H1 (cell line): ENCODE data around the gene NUMB. TPM values are rescaled to one million over a fixed set of nuclear protein-coding genes. Genes with fewer than 3 reads are reported as not detected.

Experiments used
- ATF2 ChIP-seq: IDR thresholded peaks from 2 replicates; pipeline ENCODE4 v1.6.1; 2012; ENCODE audit warnings: low read length, inconsistent platforms
- EZH2 ChIP-seq: fragments of 200-600 bp; sonication (generic); IDR thresholded peaks from 2 replicates; pipeline ENCODE4 v1.7.1; 2012; ENCODE audit warnings: low read depth, mild to moderate bottlenecking, moderate library complexity, low read length, inconsistent platforms; ENCODE audit not compliant: severe bottlenecking
- JUN ChIP-seq: IDR thresholded peaks from 2 replicates; pipeline ENCODE4 v1.6.1; 2011; ENCODE audit warnings: low read depth, mild to moderate bottlenecking, improper control_type of control experiment, low read length
- KDM1A ChIP-seq: fragments of 200-600, 300-600 bp; sonication (generic); IDR thresholded peaks from 2 replicates; pipeline ENCODE4 v1.7.1; 2016; ENCODE audit warnings: mild to moderate bottlenecking, low read length, borderline replicate concordance
- KDM4A ChIP-seq: IDR thresholded peaks from one replicate; pipeline ENCODE4 v1.7.1; 2012; ENCODE audit warnings: low read depth, mild to moderate bottlenecking, moderate library complexity, low read length, inconsistent platforms; ENCODE audit not compliant: severe bottlenecking
- NRF1 ChIP-seq: IDR thresholded peaks from 2 replicates; pipeline ENCODE4 v1.6.1; 2011; ENCODE audit warnings: mild to moderate bottlenecking, low read depth, low read length, improper control_type of control experiment
- SIRT6 ChIP-seq: IDR thresholded peaks from one replicate; pipeline ENCODE4 v1.7.1; 2012; ENCODE audit warnings: low read length, inconsistent platforms
- SP2 ChIP-seq: IDR thresholded peaks from 2 replicates; pipeline ENCODE4 v1.6.1; 2012; ENCODE audit warnings: mild to moderate bottlenecking, low read length, inconsistent platforms
- SRF ChIP-seq: IDR thresholded peaks from 2 replicates; pipeline ENCODE4 v1.6.1; 2011; ENCODE audit warnings: mild to moderate bottlenecking, low read depth, low read length, moderate library complexity
- polyA plus RNA-seq, 7 experiments: library from polyadenylated mRNA; depleted of rRNA in 3 of 7; stranded (reverse) in 5 of 7; unstranded in 2 of 7; fragments of >200 nt in 5 of 7; fragments of 200-250 nt in 2 of 7; gene quantifications; 1 replicate in 5 of 7; 2 replicates in 1 of 7; 4 replicates in 1 of 7; pipeline versions ENCODE4 v1.2.1 to v1.2.3, GENCODE V29; 2011 to 2013; ENCODE audit warnings: missing spikeins in 2 of 7, mixed read lengths in 2 of 7
- total RNA-seq: library from RNA; stranded (reverse); fragmentation: NEBNext Ultra II Directional; extraction: Animal tissue kit (Norgen Biotek cat#: 25700); gene quantifications from 2 replicates; pipeline ENCODE4 v1.2.1, GENCODE V29; 2021

NUMB gene
- total and polyA plus RNA-seq, 2 of the 8 experiments (the other 6 are each of a cell fraction or from before 2014, with no cell fraction given) = 54.3 to 78.1 TPM

GRCh38 chr14:73471582-73472184, 13.3 kb upstream of the NUMB start (continued):
- TF ChIP-seq ATF2 = no peak
- TF ChIP-seq SP2 = no peak
- no peak for TF ChIP-seq KDM1A
- TF ChIP-seq JUN = no peak
- no peak for TF ChIP-seq EZH2
- TF ChIP-seq NRF1 = no peak
- no peak for TF ChIP-seq KDM4A
- no peak for TF ChIP-seq SRF
- TF ChIP-seq SIRT6 = no peak
